Thoracic aorta (tissue), 2 donors: Measurements from ENCODE around the gene FMNL2. TPM values are rescaled to one million over a fixed set of nuclear protein-coding genes. Genes with fewer than 3 reads are reported as not detected.
A peak's percentile ranks its signal among the peaks of the same experiment; 100 is the strongest.

Experiments
- ATAC-seq: fragments of 150-250 bp; one replicate; pipeline ENCODE4 v1.8.0; 2017; ENCODE audit warnings: low read depth; ENCODE audit not compliant: insufficient number of reproducible peaks, low FRiP score
- DNase-seq: peaks from one replicate; pipeline ENCODE4 v3.0.0-alpha.2; 2020; ENCODE audit warnings: low spot score
- H3K27ac ChIP-seq, 2 donors: fragments of 200-600 bp; sonication (generic); 1 replicate in 1 of 2; 2 replicates in 1 of 2; pipeline ENCODE4 v1.5.1; 2016; ENCODE audit warnings: mild to moderate bottlenecking in 2 of 2, moderate library complexity in 2 of 2
- H3K27me3 ChIP-seq: fragments of 200-600 bp; sonication (generic); replicated peaks from 2 replicates; pipeline ENCODE4 v1.6.0; 2016; ENCODE audit warnings: mild to moderate bottlenecking; ENCODE audit not compliant: insufficient read depth
- H3K36me3 ChIP-seq: fragments of 200-600 bp; sonication (generic); one replicate; pipeline ENCODE4 v1.5.1; 2016
- H3K4me1 ChIP-seq, 2 donors: fragments of 200-600 bp; sonication (generic); 1 replicate in 1 of 2; 2 replicates in 1 of 2; pipeline versions ENCODE4 v1.5.1 to v1.6.0; 2016; ENCODE audit warnings: low read depth in 2 of 2, mild to moderate bottlenecking in 1 of 2; ENCODE audit not compliant: control insufficient read depth in 1 of 2
- H3K4me3 ChIP-seq: fragments of 200-600 bp; sonication (generic); 2 replicates; pipeline ENCODE4 v1.5.1; 2016; ENCODE audit warnings: mild to moderate bottlenecking
- H3K9me3 ChIP-seq: fragments of 200-600 bp; sonication (generic); 2 replicates; pipeline ENCODE4 v1.5.1; 2016
- total RNA-seq, 2 donors: library from RNA; depleted of rRNA; stranded (reverse); fragments of >200 nt; gene quantifications; one replicate each; pipeline versions ENCODE4 v1.1.0 to v1.2.3, GENCODE V29; 2016
- TF ChIP-seq, protein P1 (sequence below): fragments of 200-600 bp; sonication (generic); IDR thresholded peaks from one replicate; pipeline ENCODE4 v1.5.1; 2019; ENCODE audit warnings: antibody characterized with exemption

FMNL2 gene
- total RNA-seq, 2 donors from 2014 or later = 30.6 to 87.0 TPM

DNA sequence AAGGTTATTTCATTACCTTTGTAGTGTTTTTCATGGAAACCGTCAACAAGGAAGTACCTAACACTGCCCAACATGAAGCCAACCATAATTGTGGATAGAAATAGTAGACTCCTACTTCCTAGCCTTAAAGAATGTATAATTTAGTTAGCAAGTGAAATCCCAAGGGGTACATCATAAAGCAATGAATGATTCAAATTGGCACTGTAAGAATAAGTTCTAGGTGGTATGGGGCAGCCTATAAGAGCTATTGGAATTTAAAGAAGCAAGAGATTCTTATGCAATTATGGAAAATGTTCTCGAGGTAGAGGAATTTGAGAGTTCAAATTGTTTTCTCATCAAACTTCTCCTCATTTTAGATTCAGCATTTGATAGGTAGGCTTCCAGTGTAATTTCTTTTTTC, 157.9 kb downstream of the FMNL2 start:
- no peaks in the 10 kb centered on the region for H3K27me3 ChIP-seq
- no peaks in the 10 kb centered on the region for H3K9me3 ChIP-seq
- H3K27ac ChIP-seq = peak overlapping the region in 1 of 2 donors; percentile 11
- H3K36me3 ChIP-seq = no peaks in the 10 kb centered on the region
- DNase-seq = no peak
- ATAC-seq = no peak
- H3K4me3 ChIP-seq = no peak overlapping the region
- H3K4me1 ChIP-seq = peaks cover 30 to 65% of the 10 kb centered on the region in 2 donors
- TF ChIP-seq, protein P1, sequence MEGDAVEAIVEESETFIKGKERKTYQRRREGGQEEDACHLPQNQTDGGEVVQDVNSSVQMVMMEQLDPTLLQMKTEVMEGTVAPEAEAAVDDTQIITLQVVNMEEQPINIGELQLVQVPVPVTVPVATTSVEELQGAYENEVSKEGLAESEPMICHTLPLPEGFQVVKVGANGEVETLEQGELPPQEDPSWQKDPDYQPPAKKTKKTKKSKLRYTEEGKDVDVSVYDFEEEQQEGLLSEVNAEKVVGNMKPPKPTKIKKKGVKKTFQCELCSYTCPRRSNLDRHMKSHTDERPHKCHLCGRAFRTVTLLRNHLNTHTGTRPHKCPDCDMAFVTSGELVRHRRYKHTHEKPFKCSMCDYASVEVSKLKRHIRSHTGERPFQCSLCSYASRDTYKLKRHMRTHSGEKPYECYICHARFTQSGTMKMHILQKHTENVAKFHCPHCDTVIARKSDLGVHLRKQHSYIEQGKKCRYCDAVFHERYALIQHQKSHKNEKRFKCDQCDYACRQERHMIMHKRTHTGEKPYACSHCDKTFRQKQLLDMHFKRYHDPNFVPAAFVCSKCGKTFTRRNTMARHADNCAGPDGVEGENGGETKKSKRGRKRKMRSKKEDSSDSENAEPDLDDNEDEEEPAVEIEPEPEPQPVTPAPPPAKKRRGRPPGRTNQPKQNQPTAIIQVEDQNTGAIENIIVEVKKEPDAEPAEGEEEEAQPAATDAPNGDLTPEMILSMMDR = no peak

DNA sequence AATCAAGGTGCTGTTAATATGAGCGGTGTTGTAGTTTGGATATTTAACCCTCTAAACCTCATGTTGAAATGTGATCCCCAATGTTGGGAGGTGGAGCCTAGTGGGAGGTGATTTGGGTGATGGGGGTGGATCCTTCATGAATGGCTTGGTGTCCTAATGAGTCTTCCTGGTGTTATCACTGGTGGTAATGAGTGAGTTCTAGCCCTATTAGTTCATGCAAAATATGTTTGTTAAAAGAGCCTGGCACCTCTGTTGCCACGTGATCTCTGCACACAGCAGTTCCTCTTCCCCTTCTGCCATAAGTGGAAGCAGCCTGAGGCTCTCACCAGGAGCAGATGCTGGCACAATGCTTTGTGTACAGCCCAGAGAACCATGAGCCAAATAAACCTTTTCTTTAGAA, 158.4 kb downstream of the FMNL2 start:
- ATAC-seq = no peak
- TF ChIP-seq, protein P1 = no peak
- Histone ChIP-seq H3K36me3 (no peaks in the 10 kb centered on the region), H3K27ac (peak overlapping the region in 1 of 2 donors; percentile 11), H3K27me3 (no peaks in the 10 kb centered on the region), H3K9me3 (no peaks in the 10 kb centered on the region), H3K4me3 (no peak overlapping the region), H3K4me1 (peaks cover 31 to 62% of the 10 kb centered on the region in 2 donors)
- no peak for DNase-seq

DNA sequence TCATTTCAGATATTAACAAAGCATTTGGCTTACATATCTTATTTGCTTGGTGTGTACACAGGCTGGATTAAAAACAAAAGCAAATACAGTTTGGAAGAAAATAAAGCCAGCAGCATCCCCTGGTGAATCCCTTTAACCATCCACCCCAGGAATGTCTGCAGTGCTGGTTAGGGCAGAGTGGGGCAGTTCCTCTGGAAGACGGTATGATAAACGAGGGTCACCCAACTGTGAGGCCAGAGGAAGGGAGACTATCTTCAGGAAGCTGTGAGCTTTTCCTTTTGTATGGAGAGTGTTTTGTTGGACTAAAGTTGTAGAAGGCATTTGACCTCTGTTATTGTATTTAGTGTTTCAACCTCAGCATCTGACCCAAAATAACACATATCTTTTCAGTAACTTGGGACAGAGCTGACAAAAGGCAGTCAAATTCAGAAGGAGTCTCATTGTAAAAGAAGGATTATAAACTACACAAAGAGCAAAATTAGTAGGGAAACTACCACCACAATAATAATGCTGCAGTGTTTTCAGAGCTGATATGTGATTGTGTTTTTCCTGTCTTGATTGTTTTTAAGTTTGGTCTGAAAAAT, 159.1 kb downstream of the FMNL2 start:
- Histone ChIP-seq H3K9me3 (no peaks in the 10 kb centered on the region), H3K27me3 (no peaks in the 10 kb centered on the region), H3K4me1 (peaks cover 31 to 64% of the 10 kb centered on the region in 2 donors), H3K36me3 (no peaks in the 10 kb centered on the region), H3K4me3 (no peak overlapping the region), H3K27ac (no peak overlapping the region)
- TF ChIP-seq, protein P1 = no peak
- ATAC-seq = no peak
- DNase-seq = no peak

DNA sequence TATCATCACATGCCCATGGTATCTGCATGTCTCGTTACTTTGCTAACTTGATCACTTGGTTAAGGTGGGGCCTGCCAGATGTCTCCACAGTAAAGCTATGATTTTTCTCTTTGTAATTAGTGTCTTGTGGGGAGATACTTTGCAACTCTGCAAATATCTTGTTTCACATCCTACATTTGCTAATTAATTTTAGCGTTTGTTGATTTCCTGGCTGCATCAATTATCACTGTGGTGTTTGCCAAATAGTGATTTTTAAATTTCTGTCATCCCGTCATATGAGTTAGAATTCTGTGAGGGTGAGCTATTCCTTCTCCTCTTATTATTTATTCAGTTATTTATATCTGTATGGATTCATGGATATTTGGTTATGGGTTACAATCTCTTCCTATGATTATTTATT, 161.4 kb downstream of the FMNL2 start:
- ATAC-seq (no peak), DNase-seq (no peak)
- Histone ChIP-seq H3K36me3 (no peaks in the 10 kb centered on the region), H3K27me3 (no peaks in the 10 kb centered on the region), H3K27ac (no peak overlapping the region), H3K4me1 (peaks cover 37 to 65% of the 10 kb centered on the region in 2 donors), H3K4me3 (no peak overlapping the region), H3K9me3 (no peaks in the 10 kb centered on the region)
- TF ChIP-seq, protein P1 = no peak

DNA sequence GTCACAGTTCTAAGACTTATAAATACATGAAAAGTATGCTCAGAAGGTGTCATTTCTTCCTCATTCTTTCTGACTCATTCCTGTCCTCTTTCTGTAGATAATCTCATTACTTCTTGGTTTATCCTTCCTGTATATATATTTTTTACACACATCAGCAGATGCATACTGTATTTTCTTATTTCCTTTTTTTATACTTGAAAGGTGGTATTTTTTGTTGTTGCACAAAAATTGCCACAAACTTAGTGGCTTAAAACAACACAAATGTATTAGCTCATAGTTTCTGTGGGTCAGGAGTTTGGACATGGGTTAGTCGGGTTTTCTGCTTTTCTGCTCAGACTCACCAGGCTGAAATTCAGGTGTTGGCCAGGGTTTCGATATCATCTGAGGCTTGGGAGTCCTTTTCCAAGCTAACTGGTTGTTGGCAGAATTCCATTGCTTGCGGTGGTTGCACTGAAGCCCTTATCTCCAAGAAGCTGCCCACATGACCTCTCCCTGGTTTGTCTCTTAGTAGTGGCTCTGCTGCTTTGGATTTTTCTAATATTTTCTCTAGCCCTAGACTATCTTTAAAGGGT, 162.6 kb downstream of the FMNL2 start:
- no peak for ATAC-seq
- H3K27ac ChIP-seq = peak overlapping the region in 1 of 2 donors; percentile 42
- TF ChIP-seq, protein P1 = no peak
- H3K9me3 ChIP-seq = no peaks in the 10 kb centered on the region
- DNase-seq = no peak
- peaks cover 31 to 62% of the 10 kb centered on the region in 2 donors for H3K4me1 ChIP-seq
- no peaks in the 10 kb centered on the region for H3K27me3 ChIP-seq
- no peaks in the 10 kb centered on the region for H3K36me3 ChIP-seq
- H3K4me3 ChIP-seq = no peak overlapping the region
